KMS-11 (cell line): ENCODE data around the gene PRKG1.
A peak's percentile ranks its signal among the peaks of the same experiment; 100 is the strongest.

Experiments
- H2AFZ ChIP-seq: fragments of 200-600 bp; sonication (generic); 2 replicates; pipeline ENCODE4 v1.6.1; 2016; ENCODE audit warnings: antibody characterized with exemption, mixed run types, low read depth
- H3K27ac ChIP-seq: fragments of 200-600 bp; sonication (generic); 2 replicates; pipeline ENCODE4 v1.6.1; 2016; ENCODE audit warnings: mild to moderate bottlenecking, mixed run types
- H3K27me3 ChIP-seq: fragments of 200-600 bp; sonication (generic); 2 replicates; pipeline ENCODE4 v1.6.1; 2017; ENCODE audit warnings: mild to moderate bottlenecking, low read depth, mixed run types, moderate library complexity; ENCODE audit not compliant: insufficient read depth
- H3K36me3 ChIP-seq: fragments of 200-600 bp; sonication (generic); 2 replicates; pipeline ENCODE4 v1.6.1; 2017; ENCODE audit warnings: mild to moderate bottlenecking, mixed run types; ENCODE audit not compliant: insufficient read depth
- H3K4me1 ChIP-seq: fragments of 200-600 bp; sonication (generic); 2 replicates; pipeline ENCODE4 v1.6.1; 2016; ENCODE audit warnings: mild to moderate bottlenecking, low read depth, mixed run types; ENCODE audit not compliant: poor library complexity, severe bottlenecking
- H3K4me2 ChIP-seq: fragments of 200-600 bp; sonication (generic); 2 replicates; pipeline ENCODE4 v1.7.0; 2016; ENCODE audit warnings: mild to moderate bottlenecking, mixed run types
- H3K4me3 ChIP-seq: fragments of 200-600 bp; sonication (generic); IDR thresholded peaks from 2 replicates; pipeline ENCODE4 v1.6.1; 2017; ENCODE audit warnings: low read depth, low read length, mixed read lengths; ENCODE audit not compliant: insufficient read depth
- H3K79me2 ChIP-seq: fragments of 200-600 bp; sonication (generic); 2 replicates; pipeline ENCODE4 v1.6.1; 2016; ENCODE audit warnings: low read depth, mixed run types; ENCODE audit not compliant: insufficient read depth
- H3K9ac ChIP-seq: fragments of 200-600 bp; sonication (generic); 2 replicates; pipeline ENCODE4 v1.6.1; 2016; ENCODE audit warnings: mild to moderate bottlenecking, mixed run types
- H4K20me1 ChIP-seq: fragments of 200-600 bp; sonication (generic); 2 replicates; pipeline ENCODE4 v1.6.1; 2016; ENCODE audit warnings: mild to moderate bottlenecking, mixed run types; ENCODE audit not compliant: insufficient read depth
- TF ChIP-seq, protein P1 (sequence below): fragments of 200-600 bp; sonication (generic); conservative IDR thresholded peaks from 2 replicates; pipeline ENCODE4 v1.6.1; 2017; ENCODE audit warnings: low read depth, mild to moderate bottlenecking, antibody characterized with exemption, low read length, moderate library complexity, mixed read lengths

The PRKG1 gene

DNA sequence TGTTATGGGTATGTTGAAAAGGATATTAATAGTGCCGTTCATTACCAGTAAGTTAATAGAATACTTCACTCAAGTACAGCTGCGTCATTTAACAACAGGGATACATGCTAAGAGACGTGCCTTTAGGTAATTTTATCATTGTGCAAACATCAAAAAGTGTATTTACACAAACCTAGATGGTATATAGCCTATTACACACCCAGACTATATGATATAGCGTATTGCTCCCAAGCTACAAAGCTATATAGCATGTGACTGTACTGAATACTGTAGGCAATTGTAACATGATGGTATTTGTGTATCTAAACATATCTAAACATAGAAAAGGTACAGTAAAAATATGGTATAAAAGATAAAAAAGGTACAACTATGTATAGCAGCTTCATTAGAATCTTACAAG lies 11.1 kb upstream of the PRKG1 start:
- Histone ChIP-seq H2AFZ (no peak overlapping the region), H3K36me3 (no peaks in the 10 kb centered on the region), H3K9ac (no peak overlapping the region), H3K4me1 (peaks cover 20% of the 10 kb centered on the region), H3K79me2 (no peaks in the 10 kb centered on the region), H3K27me3 (no peaks in the 10 kb centered on the region), H4K20me1 (no peaks in the 10 kb centered on the region), H3K27ac (no peak overlapping the region), H3K4me3 (no peak overlapping the region), H3K4me2 (no peak overlapping the region)
- TF ChIP-seq, protein P1, sequence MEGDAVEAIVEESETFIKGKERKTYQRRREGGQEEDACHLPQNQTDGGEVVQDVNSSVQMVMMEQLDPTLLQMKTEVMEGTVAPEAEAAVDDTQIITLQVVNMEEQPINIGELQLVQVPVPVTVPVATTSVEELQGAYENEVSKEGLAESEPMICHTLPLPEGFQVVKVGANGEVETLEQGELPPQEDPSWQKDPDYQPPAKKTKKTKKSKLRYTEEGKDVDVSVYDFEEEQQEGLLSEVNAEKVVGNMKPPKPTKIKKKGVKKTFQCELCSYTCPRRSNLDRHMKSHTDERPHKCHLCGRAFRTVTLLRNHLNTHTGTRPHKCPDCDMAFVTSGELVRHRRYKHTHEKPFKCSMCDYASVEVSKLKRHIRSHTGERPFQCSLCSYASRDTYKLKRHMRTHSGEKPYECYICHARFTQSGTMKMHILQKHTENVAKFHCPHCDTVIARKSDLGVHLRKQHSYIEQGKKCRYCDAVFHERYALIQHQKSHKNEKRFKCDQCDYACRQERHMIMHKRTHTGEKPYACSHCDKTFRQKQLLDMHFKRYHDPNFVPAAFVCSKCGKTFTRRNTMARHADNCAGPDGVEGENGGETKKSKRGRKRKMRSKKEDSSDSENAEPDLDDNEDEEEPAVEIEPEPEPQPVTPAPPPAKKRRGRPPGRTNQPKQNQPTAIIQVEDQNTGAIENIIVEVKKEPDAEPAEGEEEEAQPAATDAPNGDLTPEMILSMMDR: no peak

DNA sequence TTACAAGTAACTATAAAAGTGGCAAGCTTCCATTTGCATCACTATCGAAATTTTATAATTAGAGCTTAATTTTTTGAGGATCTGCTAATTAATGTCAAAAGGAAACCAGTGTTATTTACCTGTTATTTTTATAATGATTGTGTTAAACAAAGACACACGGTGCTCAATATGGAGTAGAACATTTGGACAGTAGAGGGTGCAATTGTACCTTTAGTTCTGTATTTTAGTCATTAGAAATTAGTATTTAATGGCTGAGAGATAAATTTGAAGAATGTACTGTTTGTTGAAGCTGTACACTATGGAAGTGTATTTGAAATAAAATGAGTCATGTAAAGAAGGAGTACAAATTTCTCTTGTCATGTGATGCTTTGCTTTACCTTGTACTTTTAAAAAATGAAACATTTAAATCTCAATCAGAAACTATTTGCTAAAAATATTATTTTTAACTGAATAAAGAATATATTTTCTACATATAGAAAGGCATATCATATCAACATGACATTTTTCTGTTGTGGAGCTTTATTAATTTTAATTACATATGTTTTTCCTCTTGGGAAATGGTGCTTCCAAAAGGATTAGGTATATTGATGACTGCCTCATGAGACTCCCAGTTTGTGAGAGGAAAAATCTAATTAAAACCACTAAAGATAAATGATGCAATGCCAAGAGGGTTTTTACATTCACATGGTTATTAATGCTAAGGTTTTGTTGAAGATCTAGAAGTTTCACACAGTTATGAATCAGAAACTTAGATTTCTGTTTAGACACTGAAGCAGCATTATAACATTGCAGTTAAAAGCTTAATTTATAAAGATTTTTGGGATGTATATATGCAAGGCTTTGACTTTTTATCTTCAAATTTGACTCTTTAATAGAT lies 10.4 kb upstream of the PRKG1 start:
- no peaks in the 10 kb centered on the region for H4K20me1 ChIP-seq
- no peak overlapping the region for H3K9ac ChIP-seq
- no peak overlapping the region for H3K4me3 ChIP-seq
- no peaks in the 10 kb centered on the region for H3K36me3 ChIP-seq
- no peak overlapping the region for H3K27ac ChIP-seq
- peaks cover 20% of the 10 kb centered on the region for H3K4me1 ChIP-seq
- no peak overlapping the region for H2AFZ ChIP-seq
- no peak overlapping the region for H3K4me2 ChIP-seq
- H3K27me3 ChIP-seq: no peaks in the 10 kb centered on the region
- TF ChIP-seq, protein P1: peak; percentile 68
- H3K79me2 ChIP-seq: no peaks in the 10 kb centered on the region

DNA sequence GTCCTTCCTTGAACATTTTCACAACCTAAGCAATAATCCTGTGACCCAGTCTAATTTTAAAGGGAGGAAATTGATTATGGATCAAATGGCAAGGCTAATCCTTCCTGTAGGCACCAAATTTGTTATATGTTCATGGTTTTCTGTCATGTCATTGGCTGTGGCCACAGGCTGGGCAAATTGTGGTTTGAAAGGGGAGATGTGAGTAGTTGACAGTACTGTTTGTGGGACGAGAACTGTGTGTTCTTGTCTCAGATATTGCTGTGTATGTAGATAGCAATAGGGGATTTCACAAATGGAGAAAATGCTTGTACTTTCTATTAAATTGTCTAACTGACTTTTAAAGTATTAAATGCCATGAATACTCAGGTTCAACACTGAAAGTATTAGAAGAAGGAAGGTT lies 8.1 kb upstream of the PRKG1 start:
- Histone ChIP-seq H3K4me3 (no peak overlapping the region), H2AFZ (no peak overlapping the region), H3K9ac (no peak overlapping the region), H3K27me3 (no peaks in the 10 kb centered on the region), H3K79me2 (no peaks in the 10 kb centered on the region), H4K20me1 (no peaks in the 10 kb centered on the region), H3K4me2 (no peak overlapping the region), H3K4me1 (peaks cover 20% of the 10 kb centered on the region), H3K36me3 (no peaks in the 10 kb centered on the region), H3K27ac (no peak overlapping the region)
- TF ChIP-seq, protein P1: no peak

DNA sequence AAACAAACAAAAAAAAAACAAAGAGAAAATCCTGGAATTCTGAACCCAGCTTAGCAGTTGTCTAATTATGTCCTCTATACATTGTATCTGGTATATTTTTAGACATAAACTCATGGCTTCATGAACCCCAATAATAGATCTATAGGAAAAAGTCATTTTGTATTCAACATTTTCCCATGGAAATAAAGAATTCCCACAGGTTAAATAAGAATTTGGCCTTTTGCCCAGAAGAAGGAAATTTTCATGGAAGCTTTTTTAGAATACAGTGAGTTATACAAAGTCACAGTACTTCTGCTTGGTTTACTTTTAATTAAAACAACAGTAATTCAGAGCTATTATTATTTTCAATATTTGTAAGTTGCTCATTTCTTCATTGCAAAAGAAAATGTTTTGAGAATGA lies 2.1 kb upstream of the PRKG1 start:
- Histone ChIP-seq H3K4me2 (no peak overlapping the region), H3K27me3 (no peaks in the 10 kb centered on the region), H3K27ac (no peak overlapping the region), H3K36me3 (no peaks in the 10 kb centered on the region), H2AFZ (no peak overlapping the region), H3K4me3 (no peak overlapping the region), H3K4me1 (peaks cover 17% of the 10 kb centered on the region), H3K9ac (no peak overlapping the region), H4K20me1 (no peaks in the 10 kb centered on the region), H3K79me2 (no peaks in the 10 kb centered on the region)
- TF ChIP-seq, protein P1: no peak
